ENCODE data around the gene MFSD1.

The MFSD1 gene

GRCh38 chr3:158773166-158773565 is 28.7 kb upstream of the MFSD1 start:
- Histone ChIP-seq H3K9me2 (ENCODE audit: low read depth, low read length) (no peaks in the 10 kb centered on the region), H3K27ac (ENCODE audit: low read depth, low read length, poor library complexity, severe bottlenecking) (no peak overlapping the region), H3K4me1 (ENCODE audit: insufficient read depth, low read length, severe bottlenecking) (no peaks in the 10 kb centered on the region), H3K9ac (ENCODE audit: low read length) (no peak overlapping the region), H3K36me3 (ENCODE audit: insufficient read depth, low read length) (no peaks in the 10 kb centered on the region), H3K79me2 (ENCODE audit: insufficient read depth, low read length) (no peaks in the 10 kb centered on the region), H2AFZ (ENCODE audit: low read length) (no peak overlapping the region), H3K4me2 (ENCODE audit: low read length) (no peak overlapping the region), H3F3A (ENCODE audit: insufficient read depth, low read length) (no peaks in the 10 kb centered on the region), H3K4me3 (ENCODE audit: low read depth, low read length, poor library complexity, severe bottlenecking) (no peak overlapping the region), H3K27me3 (ENCODE audit: insufficient read depth, low read length) (no peaks in the 10 kb centered on the region), H4K20me1 (ENCODE audit: insufficient read depth, low read length) (no peaks in the 10 kb centered on the region), H3K9me3 (ENCODE audit: low read length) (no peaks in the 10 kb centered on the region)
- TF ChIP-seq, protein P1, sequence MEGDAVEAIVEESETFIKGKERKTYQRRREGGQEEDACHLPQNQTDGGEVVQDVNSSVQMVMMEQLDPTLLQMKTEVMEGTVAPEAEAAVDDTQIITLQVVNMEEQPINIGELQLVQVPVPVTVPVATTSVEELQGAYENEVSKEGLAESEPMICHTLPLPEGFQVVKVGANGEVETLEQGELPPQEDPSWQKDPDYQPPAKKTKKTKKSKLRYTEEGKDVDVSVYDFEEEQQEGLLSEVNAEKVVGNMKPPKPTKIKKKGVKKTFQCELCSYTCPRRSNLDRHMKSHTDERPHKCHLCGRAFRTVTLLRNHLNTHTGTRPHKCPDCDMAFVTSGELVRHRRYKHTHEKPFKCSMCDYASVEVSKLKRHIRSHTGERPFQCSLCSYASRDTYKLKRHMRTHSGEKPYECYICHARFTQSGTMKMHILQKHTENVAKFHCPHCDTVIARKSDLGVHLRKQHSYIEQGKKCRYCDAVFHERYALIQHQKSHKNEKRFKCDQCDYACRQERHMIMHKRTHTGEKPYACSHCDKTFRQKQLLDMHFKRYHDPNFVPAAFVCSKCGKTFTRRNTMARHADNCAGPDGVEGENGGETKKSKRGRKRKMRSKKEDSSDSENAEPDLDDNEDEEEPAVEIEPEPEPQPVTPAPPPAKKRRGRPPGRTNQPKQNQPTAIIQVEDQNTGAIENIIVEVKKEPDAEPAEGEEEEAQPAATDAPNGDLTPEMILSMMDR (IDR thresholded peaks at IDR 0.05; ENCODE audit: low read length) = no peak
- no peak for TF ChIP-seq EZH2 (IDR thresholded peaks at IDR 0.05; ENCODE audit: borderline replicate concordance, low read length)

GRCh38 chr3:158773845-158774830 is 27.7 kb upstream of the MFSD1 start:
- no peak overlapping the region for H3K9ac ChIP-seq (ENCODE audit: low read length)
- no peak overlapping the region for H2AFZ ChIP-seq (ENCODE audit: low read length)
- no peaks in the 10 kb centered on the region for H3F3A ChIP-seq (ENCODE audit: insufficient read depth, low read length)

DNA sequence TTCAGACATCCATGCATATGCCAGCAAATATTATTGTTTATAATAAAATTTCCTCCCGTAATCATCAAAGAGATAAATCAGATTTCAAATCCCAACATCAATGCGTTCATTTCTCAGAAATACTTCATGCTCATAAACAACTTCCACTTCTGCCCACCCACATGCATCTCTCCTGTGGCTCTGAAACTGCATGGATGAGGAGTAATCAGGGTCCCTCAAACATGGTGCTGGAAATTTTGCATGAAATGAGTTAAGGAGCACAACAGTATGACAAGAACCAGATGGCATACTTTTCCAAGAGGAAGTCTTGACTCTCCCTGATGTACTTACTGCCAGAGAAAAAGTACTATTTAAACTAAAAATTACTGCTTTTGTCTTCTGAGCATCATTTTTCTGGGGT is 26.9 kb upstream of the MFSD1 start:
- Histone ChIP-seq H3K79me2 (ENCODE audit: insufficient read depth, low read length) (no peaks in the 10 kb centered on the region), H2AFZ (ENCODE audit: low read length) (no peak overlapping the region), H3K4me3 (ENCODE audit: low read depth, low read length, poor library complexity, severe bottlenecking) (no peak overlapping the region), H3K36me3 (ENCODE audit: insufficient read depth, low read length) (no peaks in the 10 kb centered on the region), H3K4me2 (ENCODE audit: low read length) (no peak overlapping the region), H3K27me3 (ENCODE audit: insufficient read depth, low read length) (no peaks in the 10 kb centered on the region), H3K9me3 (ENCODE audit: low read length) (no peaks in the 10 kb centered on the region), H3K27ac (ENCODE audit: low read depth, low read length, poor library complexity, severe bottlenecking) (no peak overlapping the region), H3F3A (ENCODE audit: insufficient read depth, low read length) (no peaks in the 10 kb centered on the region), H3K9ac (ENCODE audit: low read length) (no peak overlapping the region), H4K20me1 (ENCODE audit: insufficient read depth, low read length) (no peaks in the 10 kb centered on the region), H3K9me2 (ENCODE audit: low read depth, low read length) (no peaks in the 10 kb centered on the region), H3K4me1 (ENCODE audit: insufficient read depth, low read length, severe bottlenecking) (no peaks in the 10 kb centered on the region)
- TF ChIP-seq, protein P1 (IDR thresholded peaks at IDR 0.05; ENCODE audit: low read length) = no peak
- TF ChIP-seq EZH2 (IDR thresholded peaks at IDR 0.05; ENCODE audit: borderline replicate concordance, low read length) = no peak

More at GRCh38 chr3:158773845-158774830, 27.7 kb upstream of the MFSD1 start:
- Histone ChIP-seq H3K9me2 (ENCODE audit: low read depth, low read length) (no peaks in the 10 kb centered on the region), H3K27ac (ENCODE audit: low read depth, low read length, poor library complexity, severe bottlenecking) (no peak overlapping the region), H4K20me1 (ENCODE audit: insufficient read depth, low read length) (no peaks in the 10 kb centered on the region), H3K36me3 (ENCODE audit: insufficient read depth, low read length) (no peaks in the 10 kb centered on the region), H3K79me2 (ENCODE audit: insufficient read depth, low read length) (no peaks in the 10 kb centered on the region), H3K9me3 (ENCODE audit: low read length) (no peaks in the 10 kb centered on the region), H3K27me3 (ENCODE audit: insufficient read depth, low read length) (no peaks in the 10 kb centered on the region), H3K4me1 (ENCODE audit: insufficient read depth, low read length, severe bottlenecking) (no peaks in the 10 kb centered on the region), H3K4me3 (ENCODE audit: low read depth, low read length, poor library complexity, severe bottlenecking) (no peak overlapping the region), H3K4me2 (ENCODE audit: low read length) (no peak overlapping the region)
- TF ChIP-seq, protein P1 (IDR thresholded peaks at IDR 0.05; ENCODE audit: low read length) = peak; percentile 52
- no peak for TF ChIP-seq EZH2 (IDR thresholded peaks at IDR 0.05; ENCODE audit: borderline replicate concordance, low read length)

Measured in OCI-LY1 (cell line).